ENCODE measurements around the gene CHRNA10. TPM values are rescaled to one million over a fixed set of nuclear protein-coding genes. Genes with fewer than 3 reads are reported as not detected.

The CHRNA10 gene
- total RNA-seq, 2 experiments from 2014 or later, result 0.57 to 1.0 TPM

- Mint-ChIP-seq H3K4me1 (ENCODE audit: low read depth) (peaks cover 4% of the 10 kb centered on the region), H3K27ac (no peak overlapping the region), H3K27me3 (no peaks in the 10 kb centered on the region), H3K4me3 (no peak overlapping the region), H3K36me3 (no peaks in the 10 kb centered on the region), H3K9me3 (no peaks in the 10 kb centered on the region)
- POLR2A ChIA-PET, result no interaction called here
- intact Hi-C loops (cut with micrococcal nuclease), result no loop called here
- CTCF ChIA-PET, result interaction anchor here (0.9 to 1.0 kb wide), 2 partner anchors 14 to 148 kb away, joined by 3 read pairs; no protein-coding TSS in a partner anchor
- no peak for DNase-seq
These were observed 47.3 kb downstream of the CHRNA10 start for GRCh38 chr11:3623767-3624458.

GRCh38 chr11:3623121-3623520 is 48.1 kb downstream of the CHRNA10 start:
- no peaks in the 10 kb centered on the region for H3K27me3 Mint-ChIP-seq
- intact Hi-C loops (cut with micrococcal nuclease), result no loop called here
- no peak overlapping the region for H3K27ac Mint-ChIP-seq
- H3K36me3 Mint-ChIP-seq, result no peaks in the 10 kb centered on the region
- ChIA-PET POLR2A (no interaction called here), CTCF (interaction anchor here (0.9 kb wide), 1 partner anchor 14 kb away, joined by 3 read pairs; no protein-coding TSS in a partner anchor)
- no peaks in the 10 kb centered on the region for H3K9me3 Mint-ChIP-seq
- H3K4me3 Mint-ChIP-seq, result no peak overlapping the region
- DNase-seq, result no peak
- H3K4me1 Mint-ChIP-seq (ENCODE audit: low read depth), result peaks cover 4% of the 10 kb centered on the region

- H3K4me3 Mint-ChIP-seq, result no peak overlapping the region
- no peaks in the 10 kb centered on the region for H3K9me3 Mint-ChIP-seq
- CTCF ChIA-PET, result no interaction called here
- POLR2A ChIA-PET, result no interaction called here
- DNase-seq, result no peak
- no peaks in the 10 kb centered on the region for H3K27me3 Mint-ChIP-seq
- peaks cover 4% of the 10 kb centered on the region for H3K4me1 Mint-ChIP-seq (ENCODE audit: low read depth)
- intact Hi-C loops (cut with micrococcal nuclease), result no loop called here
- no peaks in the 10 kb centered on the region for H3K36me3 Mint-ChIP-seq
- H3K27ac Mint-ChIP-seq, result no peak overlapping the region
These were observed 48.7 kb downstream of the CHRNA10 start for GRCh38 chr11:3622521-3622920.

GRCh38 chr11:3617990-3618389 is 53.2 kb downstream of the CHRNA10 start:
- intact Hi-C loops (cut with micrococcal nuclease), result no loop called here

GRCh38 chr11:3616721-3617460 is 54.3 kb downstream of the CHRNA10 start:
- Mint-ChIP-seq H3K27ac (no peak overlapping the region), H3K4me3 (no peak overlapping the region), H3K9me3 (peaks cover 4% of the 10 kb centered on the region), H3K4me1 (ENCODE audit: low read depth) (peaks cover 13% of the 10 kb centered on the region), H3K27me3 (no peaks in the 10 kb centered on the region), H3K36me3 (no peaks in the 10 kb centered on the region)
- ChIA-PET CTCF (no interaction called here), POLR2A (no interaction called here)
- no peak for DNase-seq
- intact Hi-C loops (cut with micrococcal nuclease), result no loop called here

More at GRCh38 chr11:3617990-3618389, 53.2 kb downstream of the CHRNA10 start:
- POLR2A ChIA-PET, result no interaction called here
- no peak overlapping the region for H3K27ac Mint-ChIP-seq
- peaks cover 13% of the 10 kb centered on the region for H3K4me1 Mint-ChIP-seq (ENCODE audit: low read depth)
- no peak overlapping the region for H3K4me3 Mint-ChIP-seq
- CTCF ChIA-PET, result interaction anchor here (1.1 kb wide), 1 partner anchor 8 kb away, joined by 3 read pairs; no protein-coding TSS in a partner anchor
- H3K27me3 Mint-ChIP-seq, result no peaks in the 10 kb centered on the region
- no peak for DNase-seq
- no peaks in the 10 kb centered on the region for H3K9me3 Mint-ChIP-seq
- no peaks in the 10 kb centered on the region for H3K36me3 Mint-ChIP-seq

- Mint-ChIP-seq H3K9me3 (peaks cover 5% of the 10 kb centered on the region), H3K4me1 (ENCODE audit: low read depth) (peaks cover 13% of the 10 kb centered on the region), H3K36me3 (no peaks in the 10 kb centered on the region), H3K4me3 (no peak overlapping the region), H3K27me3 (no peaks in the 10 kb centered on the region), H3K27ac (no peak overlapping the region)
- ChIA-PET CTCF (interaction anchor here (1.2 to 1.9 kb wide), 2 partner anchors 35 to 207 kb away, joined by 3 to 5 read pairs; no protein-coding TSS in a partner anchor), POLR2A (no interaction called here)
- intact Hi-C loops (cut with micrococcal nuclease), result no loop called here
- no peak for DNase-seq
These were observed 55.2 kb downstream of the CHRNA10 start for GRCh38 chr11:3615998-3616397.

Other genes with a start within 250 kb of the CHRNA10 start
- gene ART5, start 29.4 kb downstream of the CHRNA10 start, total RNA-seq, result not detected
- gene ART1, start 26.3 kb downstream of the CHRNA10 start, total RNA-seq, result not detected
- gene NUP98, start 126.2 kb upstream of the CHRNA10 start, total RNA-seq, result 100 to 1,000 TPM in 1 of 2 experiments, 10 to 100 TPM in 1; 90.6 to 104 TPM
- 10 to 100 TPM; 27.4 to 30.2 TPM for gene PGAP2, start 137.2 kb upstream of the CHRNA10 start, total RNA-seq
- gene RHOG, start 169.6 kb upstream of the CHRNA10 start, total RNA-seq, result 100 to 1,000 TPM; 181 to 186 TPM
- gene STIM1, start 184.3 kb upstream of the CHRNA10 start, total RNA-seq, result 10 to 100 TPM; 55.9 to 61.1 TPM